Prostate gland (tissue), 2 donors: ENCODE data around the gene LASP1. TPM values are rescaled to one million over a fixed set of nuclear protein-coding genes. Genes with fewer than 3 reads are reported as not detected.

ENCODE experiments used
- DNase-seq: peaks from one replicate; pipeline ENCODE4 v3.0.0-alpha.2; 2019; ENCODE audit warnings: low spot score
- H3K27ac ChIP-seq, 2 donors: fragments of 200-600 bp; sonication (generic); 2 replicates each; pipeline ENCODE4 v1.5.1; 2017 to 2019
- H3K27me3 ChIP-seq: fragments of 200-600 bp; sonication (generic); replicated peaks from 2 replicates; pipeline ENCODE4 v1.5.1; 2019; ENCODE audit not compliant: insufficient read depth
- H3K36me3 ChIP-seq, 2 donors: fragments of 200-600 bp; sonication (generic); 1 replicate in 1 of 2; 2 replicates in 1 of 2; pipeline versions ENCODE4 v1.5.1 to v1.8.1; 2017 to 2019
- H3K4me1 ChIP-seq: fragments of 200-600 bp; sonication (generic); replicated peaks from 2 replicates; pipeline ENCODE4 v1.5.1; 2019
- H3K4me3 ChIP-seq, 2 donors: fragments of 200-600 bp; sonication (generic); 2 replicates each; pipeline ENCODE4 v1.5.1; 2017 to 2019
- H3K9me3 ChIP-seq: fragments of 200-600 bp; sonication (generic); 2 replicates; pipeline ENCODE4 v1.5.1; 2017
- POLR2A ChIP-seq: fragments of 450-650 bp; IDR thresholded peaks from one replicate; pipeline ENCODE4 v1.6.1; 2016; ENCODE audit warnings: antibody characterized with exemption, mild to moderate bottlenecking
- POLR2AphosphoS5 ChIP-seq: sonication (generic); formaldehyde crosslinking; IDR thresholded peaks from one replicate; pipeline ENCODE4 v1.6.1; 2017; ENCODE audit warnings: antibody characterized with exemption
- WGBS: methylation state at CpG from one replicate; pipeline ENCODE4 v1.1.5; 2018; 5-methylcytosine and 5-hydroxymethylcytosine counted together
- intact Hi-C: fragments of 100-400 bp; cut with DNase I; formaldehyde crosslinking; loops from one replicate; pipeline ENCODE4 v1.14.2; 2022
- total RNA-seq, 2 donors: library from RNA; depleted of rRNA; stranded (reverse); fragments of >200 nt; gene quantifications; one replicate each; pipeline ENCODE4 v1.1.0, GENCODE V29; 2016
- TF ChIP-seq, protein P1 (sequence below), 4 experiments: fragments of 200-600 bp in 2 of 4; fragments of 450-650 bp in 2 of 4; sonication (generic) in 2 of 4; IDR thresholded peaks; 1 replicate in 3 of 4; 2 replicates in 1 of 4; pipeline ENCODE4 v1.5.1; 2016 to 2019; ENCODE audit warnings: antibody characterized with exemption in 4 of 4, mild to moderate bottlenecking in 2 of 4, moderate library complexity in 2 of 4

The LASP1 gene
- total RNA-seq, 2 donors from 2014 or later: 61.8 to 93.4 TPM

DNA sequence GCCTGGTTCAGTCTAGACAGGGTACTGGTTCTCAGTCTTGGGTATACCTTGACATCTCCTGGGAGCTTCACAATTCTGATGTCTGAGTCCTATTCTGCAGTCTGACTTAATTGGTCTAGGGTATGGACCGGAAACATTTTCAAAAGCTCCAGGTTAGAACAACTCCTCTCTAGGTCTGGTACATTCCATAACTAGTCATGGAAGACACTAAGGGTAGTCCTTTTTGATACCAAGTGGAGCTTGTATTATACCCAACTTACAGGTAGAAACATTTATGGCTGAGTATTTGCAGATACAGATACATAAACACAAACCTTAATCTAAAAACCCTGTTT lies 21.3 kb upstream of the LASP1 start:
- Histone ChIP-seq H3K27ac (no peak overlapping the region), H3K9me3 (no peaks in the 10 kb centered on the region), H3K27me3 (no peaks in the 10 kb centered on the region), H3K4me3 (no peak overlapping the region), H3K4me1 (peaks cover 4% of the 10 kb centered on the region), H3K36me3 (no peaks in the 10 kb centered on the region)
- intact Hi-C loops: no loop called here
- no peak for DNase-seq
- no peak for TF ChIP-seq POLR2AphosphoS5
- TF ChIP-seq, protein P1, sequence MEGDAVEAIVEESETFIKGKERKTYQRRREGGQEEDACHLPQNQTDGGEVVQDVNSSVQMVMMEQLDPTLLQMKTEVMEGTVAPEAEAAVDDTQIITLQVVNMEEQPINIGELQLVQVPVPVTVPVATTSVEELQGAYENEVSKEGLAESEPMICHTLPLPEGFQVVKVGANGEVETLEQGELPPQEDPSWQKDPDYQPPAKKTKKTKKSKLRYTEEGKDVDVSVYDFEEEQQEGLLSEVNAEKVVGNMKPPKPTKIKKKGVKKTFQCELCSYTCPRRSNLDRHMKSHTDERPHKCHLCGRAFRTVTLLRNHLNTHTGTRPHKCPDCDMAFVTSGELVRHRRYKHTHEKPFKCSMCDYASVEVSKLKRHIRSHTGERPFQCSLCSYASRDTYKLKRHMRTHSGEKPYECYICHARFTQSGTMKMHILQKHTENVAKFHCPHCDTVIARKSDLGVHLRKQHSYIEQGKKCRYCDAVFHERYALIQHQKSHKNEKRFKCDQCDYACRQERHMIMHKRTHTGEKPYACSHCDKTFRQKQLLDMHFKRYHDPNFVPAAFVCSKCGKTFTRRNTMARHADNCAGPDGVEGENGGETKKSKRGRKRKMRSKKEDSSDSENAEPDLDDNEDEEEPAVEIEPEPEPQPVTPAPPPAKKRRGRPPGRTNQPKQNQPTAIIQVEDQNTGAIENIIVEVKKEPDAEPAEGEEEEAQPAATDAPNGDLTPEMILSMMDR (IDR thresholded peaks at IDR 0.05): no peak
- no peak for TF ChIP-seq POLR2A
- WGBS: 100% methylated on average over 1 of the region's 1 CpG

DNA sequence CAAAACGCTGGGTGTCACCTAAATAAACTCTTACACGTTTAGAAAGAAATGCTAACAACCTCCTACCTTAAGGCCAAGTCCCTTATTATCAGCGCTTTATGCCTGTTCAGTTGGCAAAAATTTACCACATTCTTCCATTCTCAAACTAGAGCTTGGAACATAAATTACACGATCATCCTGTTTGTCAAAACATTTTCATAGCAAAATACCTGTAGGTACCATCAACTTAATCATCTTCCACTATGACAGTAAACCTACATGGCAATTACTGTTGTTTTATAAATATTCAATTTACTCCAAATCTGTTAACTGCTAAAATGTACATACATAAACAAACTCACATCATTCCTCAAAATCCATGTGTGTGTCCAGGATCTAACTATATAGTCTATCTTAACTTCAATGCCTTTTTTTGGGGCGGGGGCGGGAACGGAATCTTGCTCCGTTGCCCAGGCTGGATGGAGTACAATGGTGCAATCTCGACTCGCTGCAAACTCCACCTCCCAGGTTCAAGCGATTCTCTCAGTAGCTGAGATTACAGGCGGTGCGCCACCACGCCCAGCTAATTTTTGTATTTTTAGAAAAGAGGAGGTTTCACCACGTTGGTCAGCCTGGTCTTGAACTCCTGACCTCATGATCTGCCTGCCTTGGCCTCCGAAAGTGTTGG lies 20.8 kb upstream of the LASP1 start:
- Histone ChIP-seq H3K27ac (no peak overlapping the region), H3K27me3 (no peaks in the 10 kb centered on the region), H3K4me3 (no peak overlapping the region), H3K4me1 (peaks cover 4% of the 10 kb centered on the region), H3K36me3 (no peaks in the 10 kb centered on the region), H3K9me3 (no peaks in the 10 kb centered on the region)
- TF ChIP-seq, protein P1 (IDR thresholded peaks at IDR 0.05): no peak
- TF ChIP-seq POLR2A: no peak
- TF ChIP-seq POLR2AphosphoS5: no peak
- 82% methylated on average over 16 of the region's 16 CpGs for WGBS
- DNase-seq: no peak
- intact Hi-C loops: no loop called here

DNA sequence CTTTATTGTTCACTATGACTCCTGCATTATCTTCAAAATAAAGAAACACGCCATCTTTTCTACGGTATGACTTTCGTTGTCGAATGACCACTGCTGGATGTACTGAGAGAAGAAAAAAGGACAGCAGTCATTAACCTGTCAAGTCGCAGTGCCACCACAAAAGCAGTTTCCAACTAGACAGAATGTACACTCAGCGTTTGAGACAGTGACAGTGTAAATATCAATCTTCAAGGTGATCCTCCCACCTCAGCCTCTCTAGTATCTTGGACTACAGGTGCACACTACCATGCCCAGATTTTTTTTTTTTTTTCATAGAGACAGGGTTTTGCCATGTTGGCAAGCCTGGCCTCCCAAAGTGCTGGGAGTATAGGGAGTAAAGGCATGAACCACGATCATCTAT lies 19.5 kb upstream of the LASP1 start:
- intact Hi-C loops: no loop called here
- TF ChIP-seq POLR2AphosphoS5 (no peak), POLR2A (no peak)
- TF ChIP-seq, protein P1 (IDR thresholded peaks at IDR 0.05): no peak
- Histone ChIP-seq H3K4me1 (peaks cover 4% of the 10 kb centered on the region), H3K27me3 (no peaks in the 10 kb centered on the region), H3K27ac (no peak overlapping the region), H3K9me3 (no peaks in the 10 kb centered on the region), H3K4me3 (no peak overlapping the region), H3K36me3 (no peaks in the 10 kb centered on the region)
- 61% methylated on average over 7 of the region's 7 CpGs for WGBS
- no peak for DNase-seq

DNA sequence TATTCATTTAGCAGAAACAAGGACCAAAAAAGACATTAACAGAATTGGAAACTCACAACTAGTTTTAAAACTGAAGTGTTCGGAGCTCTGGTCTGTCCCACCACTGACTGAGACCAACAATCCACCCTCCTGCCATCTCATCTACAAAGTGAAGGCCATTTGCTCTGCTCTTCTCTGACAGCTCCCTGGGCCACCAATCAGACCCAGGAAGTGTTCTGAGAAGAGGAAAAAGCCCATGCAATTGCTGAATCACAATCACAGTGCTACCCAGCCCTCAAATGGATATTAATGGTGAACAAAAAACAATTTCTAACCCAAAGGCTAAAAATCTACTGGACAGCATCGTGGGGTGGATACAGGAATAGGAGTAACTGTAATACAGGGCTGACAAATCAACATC lies 18.4 kb upstream of the LASP1 start:
- no peak overlapping the region for H3K27ac ChIP-seq
- no peaks in the 10 kb centered on the region for H3K27me3 ChIP-seq
- no peaks in the 10 kb centered on the region for H3K9me3 ChIP-seq
- intact Hi-C loops: no loop called here
- WGBS: 37% methylated on average over 2 of the region's 2 CpGs
- no peaks in the 10 kb centered on the region for H3K36me3 ChIP-seq
- TF ChIP-seq, protein P1 (IDR thresholded peaks at IDR 0.05): no peak
- peak overlapping the region; percentile 47 to 50 for H3K4me3 ChIP-seq
- H3K4me1 ChIP-seq: peaks cover 4% of the 10 kb centered on the region
- DNase-seq: no peak

DNA sequence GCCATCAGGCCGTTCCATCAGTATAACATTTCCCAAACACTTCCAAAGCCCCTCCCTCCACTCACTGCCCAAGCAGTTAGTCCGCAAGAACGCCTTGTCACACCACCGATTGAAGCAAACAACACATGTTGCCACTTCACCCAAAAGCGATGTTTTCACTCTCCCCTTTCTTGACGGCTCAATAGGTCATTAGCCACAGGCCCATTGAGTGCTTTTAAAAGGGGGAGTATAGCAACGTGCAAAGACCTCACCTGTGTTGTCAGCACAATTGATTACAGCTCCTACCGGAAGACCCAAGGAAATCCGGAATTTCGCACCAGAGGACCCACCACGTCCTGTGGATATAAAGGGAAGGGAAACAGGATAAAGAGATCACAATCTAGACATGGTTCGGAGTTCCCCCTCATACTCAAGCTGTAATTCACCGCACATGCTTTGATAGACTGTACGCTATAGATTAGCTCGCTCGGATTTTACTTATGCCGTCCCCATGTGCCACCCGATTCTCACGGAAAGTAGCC lies 17.0 kb upstream of the LASP1 start:
- Histone ChIP-seq H3K27ac (peak overlapping the region; percentile 82 to 92), H3K9me3 (no peaks in the 10 kb centered on the region), H3K27me3 (no peaks in the 10 kb centered on the region), H3K4me1 (peaks cover 4% of the 10 kb centered on the region), H3K4me3 (peak overlapping the region; percentile 47 to 50), H3K36me3 (no peaks in the 10 kb centered on the region)
- under 1% methylated on average over 19 of the region's 19 CpGs for WGBS
- DNase-seq: no peak
- intact Hi-C loops: loop anchor here (1.0 kb wide), 1 partner anchor 28 kb away; the partner anchor contains the start of gene CWC25
- TF ChIP-seq POLR2A (no peak), POLR2AphosphoS5 (no peak)
- TF ChIP-seq, protein P1 (IDR thresholded peaks at IDR 0.05): no peak
